HCT116 (cell line): ENCODE data around the gene CRYAB. TPM values are rescaled to one million over a fixed set of nuclear protein-coding genes. Genes with fewer than 3 reads are reported as not detected.
"Not testable (repeated sequence)": the region's sequence is repeated elsewhere in the genome, so short reads cannot be mapped to it uniquely, and the experiment has no call there.

Experiments
- ATAC-seq: fragments of 200-7000 bp; cut with Tn5 transposase; 2 replicates; pipeline ENCODE4 v1.9.1; 2020; ENCODE audit warnings: mild to moderate bottlenecking, moderate library complexity
- BruUV-seq: library from RNA; stranded (reverse); fragments of 400-500 nt; replicated peaks from 2 replicates; lab custom pipeline; 2021; lab: Mats Ljungman, UMichigan
- CTCF ChIA-PET: fragments of 300-600 bp; sonication (Branson Sonifier 250); formaldehyde crosslinking; loops from one replicate; lab custom pipeline; 2021; ENCODE audit warnings: antibody characterized with exemption; lab: Charles Lee
- POLR2A ChIA-PET: fragments of 300-600, 350-600 bp; sonication (Branson Sonifier 250); formaldehyde crosslinking; loops from one replicate; lab custom pipeline; 2021; ENCODE audit warnings: antibody characterized with exemption; lab: Charles Lee
- RAD21 ChIA-PET, 2 experiments: fragments of 300-600 bp; sonication (Branson Sonifier 250); formaldehyde crosslinking; loops; one replicate each; lab custom pipeline; 2023; ENCODE audit warnings: low total read pairs in 2 of 2; ENCODE audit not compliant: uncharacterized antibody in 2 of 2, unreplicated experiment in 2 of 2, low non-redundant PET in 1 of 2; lab: Charles Lee
- DNase-seq: peaks from one replicate; pipeline ENCODE4 v3.0.0-alpha.2; 2010; ENCODE audit warnings: low read depth, low spot score
- H2AFZ ChIP-seq: fragments of 200-600 bp; shearing (Covaris generic), sonication (generic); 2 replicates; pipeline ENCODE4 v1.6.1; 2017; ENCODE audit warnings: low read depth, mixed run types, mixed read lengths, antibody characterized with exemption, low read length; ENCODE audit not compliant: poor library complexity, severe bottlenecking
- H3K27ac ChIP-seq: 2 replicates; pipeline ENCODE4 v1.5.1; 2012; ENCODE audit warnings: low read depth, low read length
- H3K27me3 ChIP-seq: fragments of 200-600 bp; sonication (generic); 2 replicates; pipeline ENCODE4 v1.6.1; 2016; ENCODE audit warnings: mixed run types, low read length, mixed read lengths; ENCODE audit not compliant: insufficient read depth
- H3K36me3 ChIP-seq, 2 experiments: fragments of 200-500 bp in 1 of 2; fragments of 200-600 bp in 1 of 2; sonication (Bioruptor generic) in 1 of 2; sonication (generic) in 1 of 2; 2 replicates each; pipeline versions ENCODE4 v1.5.1 to v1.6.1; 2014 to 2016; ENCODE audit warnings: low read length in 2 of 2, inconsistent platforms in 1 of 2, mixed read lengths in 1 of 2, mixed run types in 1 of 2; ENCODE audit not compliant: insufficient read depth in 2 of 2, control insufficient read depth in 1 of 2
- H3K4me1 ChIP-seq, 2 experiments: fragments of 200-600 bp in 1 of 2; sonication (generic) in 1 of 2; 2 replicates each; pipeline versions ENCODE4 v1.5.1 to v1.6.1; 2012 to 2017; ENCODE audit warnings: low read length in 2 of 2, inconsistent platforms in 1 of 2, mild to moderate bottlenecking in 1 of 2, mixed read lengths in 1 of 2, mixed run types in 1 of 2, moderate library complexity in 1 of 2; ENCODE audit not compliant: insufficient read depth in 2 of 2, control insufficient read depth in 1 of 2
- H3K4me2 ChIP-seq: fragments of 200-600 bp; sonication (generic); 2 replicates; pipeline ENCODE4 v1.6.1; 2017; ENCODE audit warnings: mixed run types, low read length, mixed read lengths
- H3K4me3 ChIP-seq, 2 experiments: fragments of 200-600 bp in 1 of 2; sonication (generic) in 1 of 2; replicated peaks in 1 of 2; 2 replicates each; pipeline ENCODE4 v1.5.1; 2011 to 2016; ENCODE audit warnings: low read length in 2 of 2, control low read depth in 1 of 2, low read depth in 1 of 2, mild to moderate bottlenecking in 1 of 2, mixed read lengths in 1 of 2, mixed run types in 1 of 2
- H3K79me2 ChIP-seq: fragments of 200-600 bp; sonication (generic); 2 replicates; pipeline ENCODE4 v1.6.1; 2017; ENCODE audit warnings: mild to moderate bottlenecking, mixed run types, low read length, moderate library complexity, mixed read lengths; ENCODE audit not compliant: insufficient read depth
- H3K9ac ChIP-seq: fragments of 200-600 bp; sonication (generic); 2 replicates; pipeline ENCODE4 v1.6.1; 2016; ENCODE audit warnings: low read length, mixed read lengths
- H3K9me2 ChIP-seq: fragments of 200-600 bp; sonication (generic), shearing (Covaris generic); 2 replicates; pipeline ENCODE4 v1.6.1; 2017; ENCODE audit warnings: mixed run types, mild to moderate bottlenecking, moderate library complexity; ENCODE audit not compliant: insufficient read depth
- H3K9me3 ChIP-seq, 2 experiments: fragments of 200-500 bp in 1 of 2; fragments of 200-600 bp in 1 of 2; sonication (Bioruptor generic) in 1 of 2; sonication (generic) in 1 of 2; 2 replicates each; pipeline ENCODE4 v1.6.1; 2014 to 2017; ENCODE audit warnings: low read length in 2 of 2, mixed read lengths in 2 of 2, inconsistent platforms in 1 of 2, low read depth in 1 of 2, mild to moderate bottlenecking in 1 of 2, mixed run types in 1 of 2, moderate library complexity in 1 of 2; ENCODE audit not compliant: control insufficient read depth in 1 of 2, insufficient read depth in 1 of 2
- H4K20me1 ChIP-seq: fragments of 200-600 bp; sonication (generic), shearing (Covaris generic); 2 replicates; pipeline ENCODE4 v1.6.1; 2017; ENCODE audit warnings: mixed run types, mild to moderate bottlenecking, moderate library complexity; ENCODE audit not compliant: insufficient read depth
- CBX3 ChIP-seq: IDR thresholded peaks from 2 replicates; pipeline ENCODE4 v1.6.1; 2012; ENCODE audit warnings: low read depth
- JUND ChIP-seq: IDR thresholded peaks from 2 replicates; pipeline ENCODE4 v1.6.1; 2012
- REST ChIP-seq: IDR thresholded peaks from 2 replicates; pipeline ENCODE4 v1.6.1; 2012; ENCODE audit warnings: low read depth
- SP1 ChIP-seq: IDR thresholded peaks from 2 replicates; pipeline ENCODE4 v1.6.1; 2012; ENCODE audit warnings: low read depth
- ZFX ChIP-seq: fragments of 450-650 bp; IDR thresholded peaks from 2 replicates; pipeline ENCODE4 v1.6.1; 2017
- intact Hi-C: fragments of 100-400 bp; cut with micrococcal nuclease; formaldehyde crosslinking; loops from 2 replicates; pipeline ENCODE4 v1.10.0; 2022
- total RNA-seq: library from RNA; stranded (reverse); gene quantifications from one replicate; pipeline ENCODE4 v1.2.1, GENCODE V29; 2021; ENCODE audit not compliant: unreplicated experiment
- TF ChIP-seq, protein P1 (sequence below): IDR thresholded peaks from 2 replicates; pipeline ENCODE4 v1.6.1; 2012

CRYAB gene
- total RNA-seq, 1 experiment from 2014 or later: not detected

GRCh38 chr11:111933872-111934271, 22.3 kb upstream of the CRYAB start:
- ChIA-PET POLR2A (no interaction called here), CTCF (interaction anchor here (1.3 kb wide), 1 partner anchor 346 kb away, joined by 3 read pairs; no protein-coding TSS in a partner anchor), RAD21 (interaction anchor here in 1 of 2 experiments (0.7 kb wide), 1 partner anchor 290 kb away, joined by 3 read pairs; no protein-coding TSS in a partner anchor)
- Histone ChIP-seq H3K4me3 (no peak overlapping the region), H3K9ac (no peak overlapping the region), H3K36me3 (no peaks in the 10 kb centered on the region), H3K4me1 (peaks cover 18 to 31% of the 10 kb centered on the region in 2 experiments; a peak in 3 of 4 replicates), H3K79me2 (no peaks in the 10 kb centered on the region), H3K9me3 (no peaks in the 10 kb centered on the region), H3K9me2 (no peaks in the 10 kb centered on the region), H3K27me3 (no peaks in the 10 kb centered on the region), H4K20me1 (no peaks in the 10 kb centered on the region), H2AFZ (no peak overlapping the region), H3K4me2 (no peak overlapping the region), H3K27ac (no peak overlapping the region)
- BruUV-seq: no TSS peak
- DNase-seq (no peak), ATAC-seq (no peak)
- TF ChIP-seq CBX3 (no peak), REST (no peak), ZFX (no peak), JUND (no peak), SP1 (no peak)
- TF ChIP-seq, protein P1, sequence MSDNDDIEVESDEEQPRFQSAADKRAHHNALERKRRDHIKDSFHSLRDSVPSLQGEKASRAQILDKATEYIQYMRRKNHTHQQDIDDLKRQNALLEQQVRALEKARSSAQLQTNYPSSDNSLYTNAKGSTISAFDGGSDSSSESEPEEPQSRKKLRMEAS: no peak
- intact Hi-C loops: loop anchor here (5.0 kb wide), 2 partner anchors 153 to 243 kb away; partner anchors contain the start of genes BCO2, SDHD and TIMM8B

- H2AFZ ChIP-seq, H3K27me3 ChIP-seq, H4K20me1 ChIP-seq, H3K27ac ChIP-seq, DNase-seq, H3K9ac ChIP-seq, ATAC-seq, H3K36me3 ChIP-seq, H3K4me3 ChIP-seq, POLR2A ChIA-PET, H3K9me3 ChIP-seq, RAD21 ChIA-PET, BruUV-seq, H3K9me2 ChIP-seq, H3K79me2 ChIP-seq, H3K4me2 ChIP-seq: not testable (repeated sequence)
- CTCF ChIA-PET: interaction anchor here (1.3 kb wide), 1 partner anchor 347 kb away, joined by 3 read pairs; no protein-coding TSS in a partner anchor
- H3K4me1 ChIP-seq: peaks cover 12 to 24% of the 10 kb centered on the region in 2 experiments; a peak in 3 of 4 replicates
- intact Hi-C loops: loop anchor here (5.0 kb wide), 2 partner anchors 154 to 244 kb away; partner anchors contain the start of genes BCO2, SDHD and TIMM8B
These were observed 21.6 kb upstream of the CRYAB start for GRCh38 chr11:111933176-111933575.
